Thyroid gland (tissue), 4 donors: ENCODE results near the gene EGLN3. TPM values are rescaled to one million over a fixed set of nuclear protein-coding genes. Genes with fewer than 3 reads are reported as not detected.

Source experiments
- DNase-seq, 2 donors: peaks; one replicate each; pipeline ENCODE4 v3.0.0-alpha.2; 2019
- H3K27ac ChIP-seq, 3 donors: fragments of 200-600 bp; sonication (generic); 1 replicate in 2 of 3; 2 replicates in 1 of 3; pipeline ENCODE4 v1.5.1; 2016 to 2019; ENCODE audit warnings: mild to moderate bottlenecking in 1 of 3, moderate library complexity in 1 of 3
- H3K27me3 ChIP-seq: fragments of 200-600 bp; sonication (generic); one replicate; pipeline ENCODE4 v1.5.1; 2019
- H3K36me3 ChIP-seq, 2 donors: fragments of 200-600 bp; sonication (generic); one replicate each; pipeline ENCODE4 v1.5.1; 2016 to 2019
- H3K4me1 ChIP-seq, 2 donors: fragments of 200-600 bp; sonication (generic); one replicate each; pipeline ENCODE4 v1.5.1; 2017 to 2019
- H3K4me3 ChIP-seq, 3 donors: fragments of 200-600 bp; sonication (generic); replicated peaks in 1 of 3; 1 replicate in 2 of 3; 2 replicates in 1 of 3; pipeline ENCODE4 v1.5.1; 2016; ENCODE audit warnings: mild to moderate bottlenecking in 1 of 3
- H3K9me3 ChIP-seq: fragments of 200-600 bp; sonication (generic); one replicate; pipeline ENCODE4 v1.5.1; 2017
- CTCF ChIP-seq, 6 experiments: fragments of 200-600 bp in 3 of 6; fragments of 450-650 bp in 3 of 6; sonication (generic) in 3 of 6; IDR thresholded peaks; one replicate each; pipeline ENCODE4 v1.5.1; 2016 to 2019; ENCODE audit warnings: antibody characterized with exemption in 6 of 6, mild to moderate bottlenecking in 2 of 6, inconsistent platforms in 1 of 6, moderate library complexity in 1 of 6
- POLR2A ChIP-seq, 2 donors: fragments of 450-650 bp; IDR thresholded peaks; one replicate each; pipeline ENCODE4 v1.6.1; 2017; ENCODE audit warnings: antibody characterized with exemption in 2 of 2, mild to moderate bottlenecking in 2 of 2, moderate library complexity in 1 of 2
- WGBS, 2 donors: methylation state at CpG; one replicate each; pipeline ENCODE4 v1.1.5; 2017; 5-methylcytosine and 5-hydroxymethylcytosine counted together
- intact Hi-C: fragments of 100-400 bp; cut with DNase I; formaldehyde crosslinking; loops from one replicate; pipeline ENCODE4 v1.15.1; 2023
- total RNA-seq, 4 donors: library from RNA; depleted of rRNA; stranded (reverse); fragments of >200 nt; gene quantifications; one replicate each; pipeline ENCODE4 v1.2.3, GENCODE V29; 2016

EGLN3 gene
- total RNA-seq, 4 donors from 2014 or later = 8.8 to 11.5 (median 10.2) TPM

GRCh38 chr14:33932033-33932432, 18.8 kb downstream of the EGLN3 start:
- H3K4me1 ChIP-seq = peaks cover 0 to 9% of the 10 kb centered on the region in 2 donors
- H3K4me3 ChIP-seq = no peak overlapping the region
- TF ChIP-seq CTCF (IDR thresholded peaks at IDR 0.05) (no peak), POLR2A (IDR thresholded peaks at IDR 0.05) (no peak)
- H3K27me3 ChIP-seq = no peaks in the 10 kb centered on the region
- no peaks in the 10 kb centered on the region for H3K9me3 ChIP-seq
- intact Hi-C loops = no loop called here
- no peaks in the 10 kb centered on the region for H3K36me3 ChIP-seq
- WGBS, 2 donors = 96 to 97% methylated on average over 3 of the region's 3 CpGs
- no peak for DNase-seq
- no peak overlapping the region for H3K27ac ChIP-seq

GRCh38 chr14:33931461-33931860, 19.4 kb downstream of the EGLN3 start:
- WGBS, 2 donors = 94 to 96% methylated on average over 1 of the region's 1 CpG
- Histone ChIP-seq H3K36me3 (no peaks in the 10 kb centered on the region), H3K4me3 (no peak overlapping the region), H3K27me3 (no peaks in the 10 kb centered on the region), H3K4me1 (peaks cover 0 to 9% of the 10 kb centered on the region in 2 donors), H3K9me3 (no peaks in the 10 kb centered on the region), H3K27ac (no peak overlapping the region)
- no peak for TF ChIP-seq CTCF (IDR thresholded peaks at IDR 0.05)
- intact Hi-C loops = no loop called here
- no peak for DNase-seq

- TF ChIP-seq POLR2A (IDR thresholded peaks at IDR 0.05) = no peak
- no peak for TF ChIP-seq CTCF (IDR thresholded peaks at IDR 0.05)
- no peaks in the 10 kb centered on the region for H3K9me3 ChIP-seq
- no peaks in the 10 kb centered on the region for H3K27me3 ChIP-seq
- no peaks in the 10 kb centered on the region for H3K36me3 ChIP-seq
- intact Hi-C loops = no loop called here
- no peak overlapping the region for H3K4me3 ChIP-seq
- no peak for DNase-seq
- peaks cover 0 to 9% of the 10 kb centered on the region in 2 donors for H3K4me1 ChIP-seq
- 87 to 88% methylated on average over 2 of the region's 2 CpGs for WGBS, 2 donors
- H3K27ac ChIP-seq = no peak overlapping the region
These were observed 20.4 kb downstream of the EGLN3 start for GRCh38 chr14:33930439-33930838.

DNA sequence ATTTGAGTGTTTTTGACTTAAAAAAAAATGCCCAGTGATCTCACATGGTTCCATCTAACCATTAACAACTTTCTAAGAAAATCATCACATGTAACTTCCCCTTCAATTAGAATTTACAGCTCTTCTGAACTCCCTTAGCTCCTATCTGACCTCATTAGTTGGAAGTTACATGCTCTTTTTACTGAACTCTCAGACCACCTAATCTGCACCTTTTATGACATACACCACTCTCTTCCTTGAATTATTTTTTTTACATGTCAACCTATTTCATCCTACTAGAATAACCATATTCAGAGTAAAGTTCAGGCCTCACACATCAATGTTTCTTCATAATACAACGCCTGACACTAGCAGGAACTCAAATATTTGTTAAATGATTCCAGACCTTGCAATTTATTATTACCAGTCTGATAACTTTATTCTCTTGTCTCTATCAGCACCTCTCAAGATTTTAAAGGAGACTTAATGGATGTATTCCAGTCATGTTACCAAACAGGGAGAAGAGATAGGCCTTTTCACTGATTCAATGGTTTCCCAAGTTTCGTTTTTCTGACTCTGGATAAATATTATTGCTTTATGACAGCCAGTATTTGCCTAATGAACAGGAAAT, 21.0 kb downstream of the EGLN3 start:
- no peak for DNase-seq
- Histone ChIP-seq H3K9me3 (no peaks in the 10 kb centered on the region), H3K36me3 (no peaks in the 10 kb centered on the region), H3K4me3 (no peak overlapping the region), H3K27me3 (no peaks in the 10 kb centered on the region), H3K27ac (no peak overlapping the region), H3K4me1 (peaks cover 0 to 9% of the 10 kb centered on the region in 2 donors)
- TF ChIP-seq CTCF (IDR thresholded peaks at IDR 0.05) = no peak
- intact Hi-C loops = no loop called here
- 77 to 81% methylated on average over 2 of the region's 2 CpGs for WGBS, 2 donors

- Histone ChIP-seq H3K36me3 (no peaks in the 10 kb centered on the region), H3K4me1 (peaks cover 0 to 6% of the 10 kb centered on the region in 2 donors), H3K27ac (no peak overlapping the region), H3K27me3 (no peaks in the 10 kb centered on the region), H3K9me3 (no peaks in the 10 kb centered on the region), H3K4me3 (no peak overlapping the region)
- no peak for TF ChIP-seq CTCF (IDR thresholded peaks at IDR 0.05)
- TF ChIP-seq POLR2A (IDR thresholded peaks at IDR 0.05) = no peak
- intact Hi-C loops = no loop called here
- WGBS, 2 donors = 77 to 87% methylated on average over 8 of the region's 8 CpGs
- no peak for DNase-seq
These were observed 22.0 kb downstream of the EGLN3 start for GRCh38 chr14:33928895-33929294.
